ENCODE results near the gene UBE4B. TPM values are rescaled to one million over a fixed set of nuclear protein-coding genes. Genes with fewer than 3 reads are reported as not detected.
A peak's percentile ranks its signal among the peaks of the same experiment; 100 is the strongest.
"Not testable (repeated sequence)": the region's sequence is repeated elsewhere in the genome, so short reads cannot be mapped to it uniquely, and the experiment has no call there.

The UBE4B gene
- total RNA-seq, 2 experiments from 2014 or later, result 31.6 to 33.4 TPM

- ATAC-seq (ENCODE audit: low read depth) (no peak), DNase-seq (no peak)
- no peaks in the 10 kb centered on the region for H3K4me1 Mint-ChIP-seq
- POLR2A ChIA-PET, result interaction anchor here (0.7 to 1.4 kb wide), 4 partner anchors 19 to 1618 kb away, joined by 3 to 4 read pairs (median 4); partner anchors contain the start of gene CLCN6
- no peaks in the 10 kb centered on the region for H3K27me3 Mint-ChIP-seq
- no peak overlapping the region for H3K4me3 Mint-ChIP-seq
- no peaks in the 10 kb centered on the region for H3K9me3 Mint-ChIP-seq
- H3K27ac Mint-ChIP-seq, result no peak overlapping the region
- peaks cover 1% of the 10 kb centered on the region for H3K36me3 Mint-ChIP-seq
Observed at GRCh38 chr1:10188133-10188650, 155.4 kb downstream of the UBE4B start.

- peaks cover 2% of the 10 kb centered on the region for H3K4me1 Mint-ChIP-seq
- POLR2A ChIA-PET, result no interaction called here
- no peak for ATAC-seq (ENCODE audit: low read depth)
- no peak for DNase-seq
- no peaks in the 10 kb centered on the region for H3K27me3 Mint-ChIP-seq
- H3K36me3 Mint-ChIP-seq, result peaks cover 1% of the 10 kb centered on the region
- no peak overlapping the region for H3K4me3 Mint-ChIP-seq
- H3K9me3 Mint-ChIP-seq, result no peaks in the 10 kb centered on the region
- no peak overlapping the region for H3K27ac Mint-ChIP-seq
Observed at GRCh38 chr1:10189659-10190058, 156.9 kb downstream of the UBE4B start.

GRCh38 chr1:10192263-10192662, 159.5 kb downstream of the UBE4B start:
- no peaks in the 10 kb centered on the region for H3K36me3 Mint-ChIP-seq
- no peak overlapping the region for H3K27ac Mint-ChIP-seq
- no peak overlapping the region for H3K4me3 Mint-ChIP-seq
- H3K27me3 Mint-ChIP-seq, result peaks cover 5% of the 10 kb centered on the region
- ATAC-seq (ENCODE audit: low read depth), result no peak
- peaks cover 2% of the 10 kb centered on the region for H3K4me1 Mint-ChIP-seq
- POLR2A ChIA-PET, result no interaction called here
- no peak for DNase-seq
- no peaks in the 10 kb centered on the region for H3K9me3 Mint-ChIP-seq

- ATAC-seq (ENCODE audit: low read depth) (no peak), DNase-seq (peak; percentile 2)
- POLR2A ChIA-PET, result no interaction called here
- Mint-ChIP-seq H3K4me3 (no peak overlapping the region), H3K4me1 (peaks cover 4% of the 10 kb centered on the region), H3K27me3 (peaks cover 5% of the 10 kb centered on the region), H3K36me3 (no peaks in the 10 kb centered on the region), H3K9me3 (no peaks in the 10 kb centered on the region), H3K27ac (no peak overlapping the region)
Observed at GRCh38 chr1:10193288-10193687, 160.5 kb downstream of the UBE4B start.

- POLR2A ChIA-PET, result no interaction called here
- Mint-ChIP-seq H3K9me3 (no peaks in the 10 kb centered on the region), H3K27ac (no peak overlapping the region), H3K4me1 (peaks cover 5% of the 10 kb centered on the region), H3K4me3 (no peak overlapping the region), H3K36me3 (no peaks in the 10 kb centered on the region), H3K27me3 (peaks cover 5% of the 10 kb centered on the region)
- ATAC-seq (ENCODE audit: low read depth), result no peak
- DNase-seq, result peak; percentile 2
Observed at GRCh38 chr1:10195570-10195969, 162.8 kb downstream of the UBE4B start.

GRCh38 chr1:10196976-10197375, 164.2 kb downstream of the UBE4B start:
- H3K36me3 Mint-ChIP-seq, result no peaks in the 10 kb centered on the region
- H3K4me1 Mint-ChIP-seq, result peaks cover 5% of the 10 kb centered on the region
- POLR2A ChIA-PET, result no interaction called here
- peaks cover 5% of the 10 kb centered on the region for H3K27me3 Mint-ChIP-seq
- H3K9me3 Mint-ChIP-seq, result no peaks in the 10 kb centered on the region
- ATAC-seq (ENCODE audit: low read depth), result no peak
- DNase-seq, result no peak
- H3K27ac Mint-ChIP-seq, result no peak overlapping the region
- H3K4me3 Mint-ChIP-seq, result no peak overlapping the region

- POLR2A ChIA-PET, result no interaction called here
- DNase-seq, result no peak
- no peak for ATAC-seq (ENCODE audit: low read depth)
- Mint-ChIP-seq H3K9me3 (no peaks in the 10 kb centered on the region), H3K4me3 (no peak overlapping the region), H3K27ac (no peak overlapping the region), H3K36me3 (no peaks in the 10 kb centered on the region), H3K4me1 (peaks cover 3% of the 10 kb centered on the region), H3K27me3 (peaks cover under 1% of the 10 kb centered on the region)
Observed at GRCh38 chr1:10200620-10201019, 167.9 kb downstream of the UBE4B start.

GRCh38 chr1:10204003-10204642, 171.4 kb downstream of the UBE4B start:
- DNase-seq (no peak), ATAC-seq (ENCODE audit: low read depth) (no peak)
- H3K4me3 Mint-ChIP-seq, result no peak overlapping the region
- POLR2A ChIA-PET, result interaction anchor here (0.6 kb wide), 1 partner anchor 783 kb away, joined by 3 read pairs; no protein-coding TSS in a partner anchor
- H3K4me1 Mint-ChIP-seq, result no peaks in the 10 kb centered on the region
- peaks cover 11% of the 10 kb centered on the region for H3K27me3 Mint-ChIP-seq
- no peak overlapping the region for H3K27ac Mint-ChIP-seq
- H3K36me3 Mint-ChIP-seq, result no peaks in the 10 kb centered on the region
- no peaks in the 10 kb centered on the region for H3K9me3 Mint-ChIP-seq

- POLR2A ChIA-PET, result interaction anchor here (0.6 kb wide), 1 partner anchor 782 kb away, joined by 3 read pairs; no protein-coding TSS in a partner anchor
- not testable (repeated sequence) for ATAC-seq (ENCODE audit: low read depth)
Observed at GRCh38 chr1:10205206-10205605, 172.4 kb downstream of the UBE4B start.

GRCh38 chr1:10207810-10208209, 175.1 kb downstream of the UBE4B start:
- Mint-ChIP-seq H3K9me3 (no peaks in the 10 kb centered on the region), H3K4me1 (peaks cover 14% of the 10 kb centered on the region), H3K27ac (no peak overlapping the region), H3K36me3 (no peaks in the 10 kb centered on the region), H3K27me3 (peaks cover 11% of the 10 kb centered on the region), H3K4me3 (no peak overlapping the region)
- no peak for DNase-seq
- ATAC-seq (ENCODE audit: low read depth), result no peak
- POLR2A ChIA-PET, result no interaction called here

More at GRCh38 chr1:10205206-10205605, 172.4 kb downstream of the UBE4B start:
- H3K9me3 Mint-ChIP-seq, DNase-seq, H3K4me3 Mint-ChIP-seq, H3K36me3 Mint-ChIP-seq, H3K4me1 Mint-ChIP-seq, H3K27ac Mint-ChIP-seq: not testable (repeated sequence)
- peaks cover 11% of the 10 kb centered on the region for H3K27me3 Mint-ChIP-seq

- Mint-ChIP-seq H3K4me3 (no peak overlapping the region), H3K36me3 (no peaks in the 10 kb centered on the region), H3K9me3 (no peaks in the 10 kb centered on the region), H3K4me1 (peaks cover 19% of the 10 kb centered on the region), H3K27me3 (peaks cover 11% of the 10 kb centered on the region), H3K27ac (no peak overlapping the region)
- DNase-seq, result no peak
- ATAC-seq (ENCODE audit: low read depth), result no peak
- POLR2A ChIA-PET, result no interaction called here
Observed at GRCh38 chr1:10208537-10208936, 175.8 kb downstream of the UBE4B start.

- peaks cover 11% of the 10 kb centered on the region for H3K27me3 Mint-ChIP-seq
- no peaks in the 10 kb centered on the region for H3K36me3 Mint-ChIP-seq
- ATAC-seq (ENCODE audit: low read depth) (no peak), DNase-seq (no peak)
- peak overlapping the region; percentile 92 for H3K4me3 Mint-ChIP-seq
- peak overlapping the region; percentile 70 for H3K27ac Mint-ChIP-seq
- peaks cover 19% of the 10 kb centered on the region for H3K4me1 Mint-ChIP-seq
- H3K9me3 Mint-ChIP-seq, result no peaks in the 10 kb centered on the region
- POLR2A ChIA-PET, result interaction anchor here (1.3 kb wide), 1 partner anchor 220 kb away, joined by 3 read pairs; the partner anchor contains the start of gene CENPS
Observed at GRCh38 chr1:10209590-10209904, 176.8 kb downstream of the UBE4B start.

- H3K9me3 Mint-ChIP-seq, result no peaks in the 10 kb centered on the region
- peak; percentile 98 for DNase-seq
- peaks cover 19% of the 10 kb centered on the region for H3K4me1 Mint-ChIP-seq
- ATAC-seq (ENCODE audit: low read depth), result peak; percentile 99
- H3K27ac Mint-ChIP-seq, result peak within 1 kb of the TSS; percentile 70
- H3K4me3 Mint-ChIP-seq, result peak within 1 kb of the TSS; percentile 92
- POLR2A ChIA-PET, result interaction anchor here (0.6 to 1.3 kb wide), 2 partner anchors 220 to 285 kb away, joined by 3 read pairs; partner anchors contain the start of gene CENPS
- H3K36me3 Mint-ChIP-seq, result no peaks in the 10 kb centered on the region
- peaks cover 11% of the 10 kb centered on the region for H3K27me3 Mint-ChIP-seq
Observed at GRCh38 chr1:10209905-10210810, 177.4 kb downstream of the UBE4B start, which contains the start of gene KIF1B. Gene KIF1B (plus strand): TSS chr1:10210570. CDS start chr1:10232329, 21,759 bp downstream.
